ENCODE measurements around the gene CTCFL.

Gene CTCFL

GRCh38 chr20:57559658-57560553 lies 35.0 kb upstream of the CTCFL start:
- no peak for DNase-seq

GRCh38 chr20:57559289-57559634 lies 34.3 kb upstream of the CTCFL start:
- DNase-seq = no peak

- DNase-seq = no peak
Observed at GRCh38 chr20:57558614-57559288, 33.8 kb upstream of the CTCFL start.

- no peak for DNase-seq
Observed at GRCh38 chr20:57557926-57558613, 33.1 kb upstream of the CTCFL start.

- DNase-seq = no peak
Observed at GRCh38 chr20:57556980-57557274, 32.0 kb upstream of the CTCFL start.

- no peak for DNase-seq
Observed at GRCh38 chr20:57555457-57556184, 30.7 kb upstream of the CTCFL start.

GRCh38 chr20:57553376-57554018 lies 28.6 kb upstream of the CTCFL start:
- no peak for DNase-seq

GRCh38 chr20:57552471-57552870 lies 27.5 kb upstream of the CTCFL start:
- no peak for DNase-seq

- DNase-seq = peak; percentile 10
Observed at GRCh38 chr20:57548177-57549058, 23.5 kb upstream of the CTCFL start.

GRCh38 chr20:57546956-57547649 lies 22.2 kb upstream of the CTCFL start:
- peak; percentile 53 for DNase-seq

- no peak for DNase-seq
Observed at GRCh38 chr20:57545927-57546662, 21.2 kb upstream of the CTCFL start.

GRCh38 chr20:57544838-57545564 lies 20.1 kb upstream of the CTCFL start:
- no peak for DNase-seq

- DNase-seq = no peak
Observed at GRCh38 chr20:57543754-57544153, 18.8 kb upstream of the CTCFL start.

- no peak for DNase-seq
Observed at GRCh38 chr20:57540890-57541580, 16.1 kb upstream of the CTCFL start.

- no peak for DNase-seq
Observed at GRCh38 chr20:57539889-57540288, 14.9 kb upstream of the CTCFL start.

GRCh38 chr20:57537822-57538221 lies 12.9 kb upstream of the CTCFL start:
- DNase-seq = no peak

GRCh38 chr20:57536771-57537724 lies 12.1 kb upstream of the CTCFL start:
- DNase-seq = no peak

All from DMS79 treated with DMSO at 0.1 percent for 48 hours (cell line).